ENCODE data around the gene FNTB. TPM values are rescaled to one million over a fixed set of nuclear protein-coding genes. Genes with fewer than 3 reads are reported as not detected.

FNTB gene
- total and polyA plus RNA-seq, 12 donors = 12.2 to 27.2 (median 22.3) TPM

GRCh38 chr14:64953661-64954060, 33.0 kb upstream of the FNTB start:
- DNase-seq = peak in 1 of 7 donors; percentile 79
- Histone ChIP-seq H3K4me1 (replicated peaks in 1 of 2) (no peaks in the 10 kb centered on the region), H3K36me3 (replicated peaks in 1 of 2) (no peaks in the 10 kb centered on the region), H3K9me3 (replicated peaks in 1 of 3) (no peaks in the 10 kb centered on the region), H3K27ac (peak overlapping the region in 1 of 5 donors; percentile 46), H3K27me3 (no peaks in the 10 kb centered on the region), H3K4me3 (no peak overlapping the region)
- TF ChIP-seq CTCF (IDR thresholded peaks at IDR 0.05) (no peak), POLR2A (IDR thresholded peaks at IDR 0.05) (no peak)
- intact Hi-C loops (cut with DNase I) = no loop called here
- WGBS, 4 donors = 88 to 99% (median 97%) methylated on average over 6 of the region's 6 CpGs

- TF ChIP-seq CTCF (IDR thresholded peaks at IDR 0.05) (no peak), POLR2A (IDR thresholded peaks at IDR 0.05) (no peak)
- peak overlapping the region in 1 of 5 donors; percentile 46 for H3K27ac ChIP-seq
- no peaks in the 10 kb centered on the region for H3K36me3 ChIP-seq (replicated peaks in 1 of 2)
- no peaks in the 10 kb centered on the region for H3K4me1 ChIP-seq (replicated peaks in 1 of 2)
- DNase-seq = no peak
- intact Hi-C loops (cut with DNase I) = no loop called here
- WGBS, 4 donors = 88 to 94% (median 90%) methylated on average over 9 of the region's 9 CpGs
- H3K9me3 ChIP-seq (replicated peaks in 1 of 3) = no peaks in the 10 kb centered on the region
- H3K27me3 ChIP-seq = no peaks in the 10 kb centered on the region
- H3K4me3 ChIP-seq = no peak overlapping the region
These were observed 32.0 kb upstream of the FNTB start for GRCh38 chr14:64954491-64955240.

- Histone ChIP-seq H3K27me3 (no peaks in the 10 kb centered on the region), H3K9me3 (replicated peaks in 1 of 3) (no peaks in the 10 kb centered on the region), H3K27ac (no peak overlapping the region), H3K36me3 (replicated peaks in 1 of 2) (no peaks in the 10 kb centered on the region), H3K4me3 (no peak overlapping the region), H3K4me1 (replicated peaks in 1 of 2) (no peaks in the 10 kb centered on the region)
- TF ChIP-seq POLR2A (IDR thresholded peaks at IDR 0.05) (no peak), CTCF (IDR thresholded peaks at IDR 0.05) (no peak)
- no peak for DNase-seq
- intact Hi-C loops (cut with DNase I) = no loop called here
- 88 to 92% (median 89%) methylated on average over 6 of the region's 6 CpGs for WGBS, 4 donors
These were observed 31.4 kb upstream of the FNTB start for GRCh38 chr14:64955297-64955696.

- Histone ChIP-seq H3K9me3 (replicated peaks in 1 of 3) (no peaks in the 10 kb centered on the region), H3K36me3 (replicated peaks in 1 of 2) (no peaks in the 10 kb centered on the region), H3K4me3 (no peak overlapping the region), H3K27me3 (no peaks in the 10 kb centered on the region), H3K27ac (no peak overlapping the region), H3K4me1 (replicated peaks in 1 of 2) (no peaks in the 10 kb centered on the region)
- no peak for TF ChIP-seq POLR2A (IDR thresholded peaks at IDR 0.05)
- no peak for TF ChIP-seq CTCF (IDR thresholded peaks at IDR 0.05)
- 91 to 94% (median 92%) methylated on average over 8 of the region's 8 CpGs for WGBS, 4 donors
- no peak for DNase-seq
- intact Hi-C loops (cut with DNase I) = no loop called here
These were observed 29.8 kb upstream of the FNTB start for GRCh38 chr14:64956697-64957406.
